OCI-LY7 (cell line): ENCODE measurements around the gene HAND2. TPM values are rescaled to one million over a fixed set of nuclear protein-coding genes. Genes with fewer than 3 reads are reported as not detected.

Experiments used
- BruUV-seq: library from RNA; stranded (reverse); fragments of 400-500 nt; replicated peaks from 2 replicates; lab custom pipeline; 2021; lab: Mats Ljungman, UMichigan
- CTCF ChIA-PET: fragments of 300-600 bp; sonication (Branson Sonifier 250); formaldehyde crosslinking; loops from one replicate; lab custom pipeline; 2022; ENCODE audit warnings: antibody characterized with exemption; ENCODE audit not compliant: unreplicated experiment; lab: Charles Lee
- POLR2A ChIA-PET: fragments of 300-600 bp; sonication (Branson Sonifier 250); formaldehyde crosslinking; loops from one replicate; lab custom pipeline; 2022; ENCODE audit warnings: antibody characterized with exemption; lab: Charles Lee
- DNase-seq: peaks from one replicate; pipeline ENCODE4 v3.0.0-alpha.2; 2015; ENCODE audit warnings: low spot score
- H2AFZ ChIP-seq: fragments of 200-600 bp; sonication (generic), shearing (Covaris generic); 2 replicates; pipeline ENCODE4 v1.6.1; 2014; ENCODE audit warnings: mild to moderate bottlenecking, antibody characterized with exemption, low read length, moderate library complexity
- H3K27ac ChIP-seq: fragments of 200-600 bp; sonication (generic); 2 replicates; pipeline ENCODE4 v1.5.1; 2014; ENCODE audit warnings: mixed run types, low read depth, mild to moderate bottlenecking, moderate library complexity, low read length, inconsistent platforms; ENCODE audit not compliant: poor library complexity, severe bottlenecking
- H3K36me3 ChIP-seq: fragments of 200-600 bp; sonication (generic); 2 replicates; pipeline ENCODE4 v1.6.1; 2014; ENCODE audit warnings: mild to moderate bottlenecking, antibody characterized with exemption, low read length, moderate library complexity, mixed read lengths; ENCODE audit not compliant: insufficient read depth
- H3K4me1 ChIP-seq: fragments of 200-600 bp; sonication (generic); 2 replicates; pipeline ENCODE4 v1.5.1; 2014; ENCODE audit warnings: mild to moderate bottlenecking, low read length; ENCODE audit not compliant: insufficient read depth, poor library complexity, severe bottlenecking
- H3K4me2 ChIP-seq: fragments of 200-600 bp; sonication (generic); 2 replicates; pipeline ENCODE4 v1.6.1; 2014; ENCODE audit warnings: mild to moderate bottlenecking, low read length
- H3K4me3 ChIP-seq: fragments of 200-600 bp; sonication (generic); 2 replicates; pipeline ENCODE4 v1.5.1; 2014; ENCODE audit warnings: mild to moderate bottlenecking, low read depth, low read length; ENCODE audit not compliant: poor library complexity, severe bottlenecking
- H3K79me2 ChIP-seq: fragments of 200-600 bp; sonication (generic); 2 replicates; pipeline ENCODE4 v1.6.1; 2016; ENCODE audit warnings: low read depth, mild to moderate bottlenecking, low read length, moderate library complexity, mixed read lengths; ENCODE audit not compliant: insufficient read depth
- H3K9me2 ChIP-seq: fragments of 200-600 bp; sonication (generic); 2 replicates; pipeline ENCODE4 v1.6.1; 2016; ENCODE audit warnings: mild to moderate bottlenecking, low read length, mixed read lengths; ENCODE audit not compliant: insufficient read depth
- H3K9me3 ChIP-seq: fragments of 200-600 bp; sonication (generic); 2 replicates; pipeline ENCODE4 v1.6.1; 2014; ENCODE audit warnings: mild to moderate bottlenecking, mixed run types, low read length, mixed read lengths
- H4K20me1 ChIP-seq: fragments of 200-600 bp; sonication (generic); 2 replicates; pipeline ENCODE4 v1.6.1; 2014; ENCODE audit warnings: mild to moderate bottlenecking, antibody characterized with exemption, low read length, moderate library complexity, mixed read lengths; ENCODE audit not compliant: insufficient read depth
- CTCF ChIP-seq: fragments of 200-600 bp; sonication (generic); conservative IDR thresholded peaks from 2 replicates; pipeline ENCODE4 v1.5.1; 2014; ENCODE audit warnings: mild to moderate bottlenecking, antibody characterized with exemption, low read length, moderate library complexity, mixed read lengths
- EZH2phosphoT487 ChIP-seq: fragments of 200-600 bp; sonication (generic); IDR thresholded peaks from 2 replicates; pipeline ENCODE4 v1.6.1; 2018; ENCODE audit warnings: low read depth, borderline replicate concordance, mild to moderate bottlenecking, mixed run types, antibody characterized with exemption, low read length, moderate library complexity, mixed read lengths
- intact Hi-C: fragments of 100-400 bp; cut with micrococcal nuclease; formaldehyde crosslinking; loops from one replicate; pipeline ENCODE4 v1.10.0; 2022; ENCODE audit not compliant: unreplicated experiment
- total RNA-seq, 2 experiments: library from RNA; depleted of rRNA in 1 of 2; stranded (reverse); fragments of >200 nt in 1 of 2; shearing (Covaris generic) in 1 of 2; gene quantifications; 2 replicates each; pipeline ENCODE4 v1.2.3, GENCODE V29; 2014 to 2022

Gene HAND2
- total RNA-seq, 2 experiments from 2014 or later: not detected

GRCh38 chr4:173514641-173515217 lies 15.3 kb downstream of the HAND2 start:
- ChIA-PET POLR2A (no interaction called here), CTCF (no interaction called here)
- DNase-seq: no peak
- Histone ChIP-seq H3K79me2 (no peaks in the 10 kb centered on the region), H3K4me3 (no peak overlapping the region), H3K9me2 (no peaks in the 10 kb centered on the region), H3K4me1 (no peaks in the 10 kb centered on the region), H3K36me3 (no peaks in the 10 kb centered on the region), H3K27ac (no peak overlapping the region), H3K4me2 (no peak overlapping the region), H4K20me1 (no peaks in the 10 kb centered on the region), H2AFZ (no peak overlapping the region), H3K9me3 (no peaks in the 10 kb centered on the region)
- BruUV-seq: no TSS peak
- TF ChIP-seq CTCF (no peak), EZH2phosphoT487 (no peak)
- intact Hi-C loops: no loop called here

GRCh38 chr4:173513651-173514050 lies 16.4 kb downstream of the HAND2 start:
- Histone ChIP-seq H2AFZ (no peak overlapping the region), H3K4me2 (no peak overlapping the region), H3K4me3 (no peak overlapping the region), H3K36me3 (no peaks in the 10 kb centered on the region), H3K27ac (no peak overlapping the region), H4K20me1 (no peaks in the 10 kb centered on the region), H3K9me2 (no peaks in the 10 kb centered on the region), H3K79me2 (no peaks in the 10 kb centered on the region), H3K9me3 (no peaks in the 10 kb centered on the region), H3K4me1 (no peaks in the 10 kb centered on the region)
- TF ChIP-seq CTCF (no peak), EZH2phosphoT487 (no peak)
- ChIA-PET POLR2A (interaction anchor here (0.6 kb wide), 1 partner anchor 197 kb away, joined by 3 read pairs; no protein-coding TSS in a partner anchor), CTCF (no interaction called here)
- intact Hi-C loops: no loop called here
- BruUV-seq: no TSS peak
- no peak for DNase-seq

GRCh38 chr4:173511787-173512361 lies 18.2 kb downstream of the HAND2 start:
- H3K4me1 ChIP-seq: no peaks in the 10 kb centered on the region
- H2AFZ ChIP-seq: no peak overlapping the region
- DNase-seq: no peak
- BruUV-seq: no TSS peak
- no peaks in the 10 kb centered on the region for H3K9me2 ChIP-seq
- no peak overlapping the region for H3K4me3 ChIP-seq
- H3K36me3 ChIP-seq: no peaks in the 10 kb centered on the region
- H4K20me1 ChIP-seq: no peaks in the 10 kb centered on the region
- TF ChIP-seq EZH2phosphoT487: no peak
- no peak for TF ChIP-seq CTCF
- H3K79me2 ChIP-seq: no peaks in the 10 kb centered on the region
- no peak overlapping the region for H3K4me2 ChIP-seq
- no peak overlapping the region for H3K27ac ChIP-seq
- H3K9me3 ChIP-seq: no peaks in the 10 kb centered on the region
- intact Hi-C loops: no loop called here
- CTCF ChIA-PET: no interaction called here
- POLR2A ChIA-PET: no interaction called here
